Occipital lobe (tissue), 2 donors: ENCODE data around the gene IGF2R. TPM values are rescaled to one million over a fixed set of nuclear protein-coding genes. Genes with fewer than 3 reads are reported as not detected.
"Not testable (repeated sequence)": the region's sequence is repeated elsewhere in the genome, so short reads cannot be mapped to it uniquely, and the experiment has no call there.

Experiments
- DNase-seq: peaks from one replicate; lab custom pipeline; 2025; lab: John Stamatoyannopoulos, UW
- total RNA-seq: library from RNA; depleted of rRNA; stranded (reverse); fragments of >200 nt; gene quantifications from one replicate; pipeline ENCODE4 v1.2.3, GENCODE V29; 2014

Gene IGF2R
- total RNA-seq, 1 donor from 2014 or later = 36.7 TPM

DNA sequence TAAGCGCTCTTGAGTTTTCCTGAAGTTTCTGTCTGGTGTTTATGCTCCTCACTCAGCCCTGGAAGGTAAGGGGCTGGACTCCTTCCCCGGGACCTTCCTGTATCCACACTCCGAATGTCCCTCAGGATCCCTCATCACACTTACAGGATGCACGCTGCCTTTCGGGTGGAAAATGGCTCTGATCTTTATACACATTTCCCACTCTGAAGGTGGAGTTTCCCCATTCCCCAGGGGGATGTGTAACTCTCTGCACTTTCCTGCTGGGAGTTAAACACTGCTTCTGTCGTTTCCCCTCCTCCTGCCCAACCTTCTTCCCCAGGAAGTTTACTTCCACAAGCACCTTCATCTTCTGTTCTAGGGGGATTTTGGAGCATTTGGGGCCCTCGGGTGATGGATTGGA is 17.1 kb upstream of the IGF2R start:
- no peak for DNase-seq

DNA sequence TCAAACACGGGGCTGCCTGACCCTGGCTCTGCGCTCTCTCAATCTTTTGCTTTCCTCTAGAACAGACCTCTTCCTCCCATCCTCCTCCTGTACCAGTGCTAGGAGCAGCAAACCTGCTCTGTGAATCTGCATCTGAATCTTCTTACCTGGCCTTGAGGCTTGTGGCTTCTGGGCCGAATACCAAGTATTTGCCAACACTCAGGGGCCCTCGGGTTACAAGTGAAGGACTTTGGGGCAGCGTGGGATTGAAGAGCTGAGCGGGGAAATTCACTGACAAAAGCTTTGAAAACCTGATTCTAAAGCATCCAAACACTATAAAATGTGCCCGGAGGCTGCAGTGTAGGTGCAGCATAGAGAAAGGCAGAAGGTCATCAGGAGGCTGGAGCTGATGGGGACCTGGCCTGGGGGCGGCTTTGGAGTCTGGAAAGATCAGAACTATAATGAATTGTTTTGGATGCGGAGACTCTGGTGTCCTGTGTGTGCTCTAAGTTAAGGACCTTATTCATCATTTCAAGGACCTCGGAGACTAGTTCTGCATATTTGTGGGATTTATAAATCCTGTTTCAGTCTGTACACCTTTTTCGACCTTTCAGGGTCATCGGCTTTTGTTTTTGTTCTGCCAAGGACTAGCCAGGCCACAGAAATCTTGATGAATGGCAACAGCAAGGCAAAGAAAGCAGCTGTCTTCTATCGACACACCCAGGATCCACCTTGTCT is 16.4 kb upstream of the IGF2R start:
- DNase-seq = no peak

DNA sequence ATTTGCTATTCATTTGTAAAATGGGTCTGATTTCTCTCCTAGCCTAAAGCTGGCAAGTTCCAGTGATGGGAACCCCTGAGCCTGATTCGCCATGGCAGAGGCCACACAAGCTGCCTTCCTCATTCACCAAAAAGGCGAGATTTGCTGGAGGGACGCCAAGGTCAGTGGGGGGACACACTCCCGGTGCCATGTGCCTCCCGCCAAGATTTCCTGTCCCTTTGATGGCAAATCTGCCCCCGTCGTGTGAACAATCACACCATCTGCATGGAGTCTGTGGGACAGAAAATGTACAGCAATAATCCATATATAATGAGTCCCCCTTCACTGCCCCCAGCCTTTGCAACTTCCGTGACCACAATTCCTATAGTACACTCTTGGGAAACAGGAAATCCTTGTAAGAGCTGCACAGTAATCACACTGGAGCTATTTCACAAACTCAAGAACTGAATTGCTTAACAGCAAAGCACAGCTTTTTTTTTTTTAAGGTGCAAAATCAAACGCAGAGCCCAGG is 15.7 kb upstream of the IGF2R start:
- no peak for DNase-seq

DNA sequence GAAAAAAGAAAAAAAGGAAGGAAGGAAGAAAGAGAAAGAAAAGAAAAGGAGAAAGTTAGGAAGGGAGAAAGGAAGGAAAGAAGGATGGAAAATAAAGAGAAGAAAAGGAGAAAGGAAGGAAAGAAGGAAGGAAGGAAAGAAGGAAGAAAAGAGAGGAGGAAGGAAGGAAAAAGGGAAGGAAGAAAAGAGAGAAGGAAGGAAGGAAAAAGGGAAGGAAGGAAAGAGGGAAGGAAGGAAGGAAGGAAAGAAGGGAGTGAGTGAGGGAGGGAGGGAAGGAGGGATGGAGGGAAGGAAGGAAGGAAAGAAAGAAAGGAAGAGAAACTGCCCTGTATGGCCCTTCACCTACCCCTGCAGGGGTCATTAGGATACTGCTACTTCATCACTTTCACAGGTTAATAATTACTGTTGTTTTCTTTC is 12.9 kb upstream of the IGF2R start:
- no peak for DNase-seq

DNA sequence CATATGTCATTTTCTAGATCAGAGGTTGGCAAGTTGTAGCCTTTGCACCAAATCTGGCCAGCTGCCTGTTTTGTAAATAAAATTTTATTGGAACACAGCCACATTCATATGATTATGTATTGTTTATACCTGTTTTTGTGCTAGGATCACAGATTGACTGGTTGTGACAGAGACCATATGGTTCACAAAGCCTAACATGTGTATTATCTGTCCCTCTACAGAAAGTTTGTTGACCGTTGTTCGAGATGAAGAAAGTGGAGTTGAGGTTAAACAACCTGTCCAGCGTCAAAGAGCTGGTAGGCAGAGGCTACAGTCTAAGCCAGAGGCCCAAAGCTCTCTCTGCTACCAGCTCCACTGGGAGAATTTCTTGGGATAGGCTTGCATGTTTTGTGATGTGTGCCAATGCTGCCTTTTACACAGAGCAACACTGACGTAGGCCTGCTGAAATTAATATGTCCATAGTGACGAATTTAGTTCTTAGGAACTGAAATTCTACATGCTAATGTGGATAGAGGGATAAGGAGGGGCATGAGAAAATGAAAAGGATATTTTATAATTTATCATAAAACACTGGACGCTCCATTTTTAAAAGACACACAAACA is 11.7 kb upstream of the IGF2R start:
- DNase-seq = no peak

DNA sequence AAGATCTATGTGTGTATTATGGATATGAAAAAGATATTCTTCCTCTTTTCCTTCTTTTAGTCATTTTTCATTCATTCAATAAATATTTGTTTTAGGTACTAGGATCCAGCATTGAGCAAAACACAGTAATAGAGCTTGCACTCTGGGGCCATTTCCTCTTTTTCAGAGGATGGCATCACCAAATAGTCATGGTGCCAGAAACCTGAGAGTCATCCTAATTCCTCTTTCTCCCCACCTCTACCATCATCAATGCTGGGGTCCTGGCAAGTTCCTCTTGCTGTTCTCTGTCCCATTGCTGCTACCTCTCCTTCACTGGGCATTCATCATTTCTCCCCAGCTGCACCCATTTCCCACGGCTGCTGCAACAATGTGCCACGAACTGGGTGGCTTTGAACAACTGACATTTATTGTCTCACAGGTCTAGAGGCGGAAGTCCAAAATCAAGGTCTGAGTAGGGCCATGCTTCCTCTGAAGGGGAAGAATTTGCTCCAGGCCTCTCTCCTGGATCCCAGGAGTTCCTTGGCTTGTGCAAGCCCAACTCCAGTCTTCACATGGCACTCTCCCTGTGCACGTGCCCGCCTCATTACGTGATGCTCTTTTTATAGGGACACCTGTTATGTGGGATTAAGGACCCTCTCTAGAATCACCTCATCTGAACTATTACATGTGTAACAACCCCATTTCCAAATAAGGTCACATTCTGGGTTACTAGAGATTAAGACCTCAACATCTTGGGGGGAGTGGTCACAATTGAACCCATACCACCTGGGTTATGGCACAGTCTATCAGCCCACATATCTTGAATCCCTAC is 9.5 kb upstream of the IGF2R start:
- DNase-seq = no peak

DNA sequence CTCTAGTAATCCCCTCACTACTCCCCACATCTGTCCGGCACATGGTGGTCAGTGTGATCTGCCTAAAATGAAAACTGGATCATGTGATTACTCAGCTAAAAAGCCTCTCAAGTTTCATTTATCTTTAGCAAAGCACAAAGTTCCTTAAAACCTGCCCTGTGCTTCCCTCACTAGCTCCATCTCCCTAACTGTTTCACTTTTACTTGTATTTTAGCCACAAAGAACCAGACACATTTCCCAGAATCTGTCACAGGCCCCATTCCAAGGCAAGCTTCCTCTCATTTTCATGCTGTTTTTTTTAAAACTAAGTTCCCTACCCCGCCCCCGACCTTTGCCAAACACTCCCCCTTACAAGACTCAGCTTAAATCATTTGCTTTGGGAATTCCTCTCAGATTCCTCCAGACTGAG is 8.9 kb upstream of the IGF2R start:
- DNase-seq = no peak

DNA sequence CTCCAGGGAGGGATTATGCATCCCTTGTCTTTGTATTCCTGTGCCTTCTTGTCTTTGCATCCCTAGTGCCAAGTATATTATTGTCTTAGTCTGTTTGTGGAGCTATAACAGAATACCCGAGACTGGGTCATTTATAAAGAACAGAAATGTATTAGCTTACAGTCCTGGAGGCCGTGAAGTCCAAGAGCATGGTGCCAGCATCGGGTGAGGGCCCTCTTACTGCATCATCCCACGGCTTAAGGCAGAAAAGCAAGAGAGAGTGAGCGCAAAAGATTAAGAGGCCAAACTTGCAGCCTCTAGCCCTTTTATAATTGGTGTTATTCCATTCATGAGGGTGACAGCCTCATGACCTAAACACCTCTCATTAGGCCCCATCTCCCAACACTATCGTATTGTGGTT is 8.4 kb upstream of the IGF2R start:
- no peak for DNase-seq

DNA sequence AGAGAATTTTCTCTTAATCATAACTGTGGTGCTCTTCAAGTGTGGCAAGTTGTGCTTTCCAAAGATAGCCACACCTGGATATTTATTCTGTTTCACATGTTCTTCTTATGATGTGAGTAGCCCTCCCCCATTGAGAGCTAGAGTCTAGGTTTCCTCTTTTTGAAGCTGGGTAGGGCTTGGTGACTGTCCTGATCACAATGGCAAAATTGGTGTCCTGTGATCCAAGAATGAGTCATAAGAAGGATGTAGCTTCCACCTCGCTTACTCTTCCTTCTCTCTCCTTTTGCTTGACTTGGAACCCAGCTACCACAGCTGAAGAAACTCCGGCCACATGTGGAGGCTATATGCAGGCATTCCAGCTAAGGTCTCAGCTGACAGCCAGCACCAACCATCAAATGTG is 7.4 kb upstream of the IGF2R start:
- no peak for DNase-seq

DNA sequence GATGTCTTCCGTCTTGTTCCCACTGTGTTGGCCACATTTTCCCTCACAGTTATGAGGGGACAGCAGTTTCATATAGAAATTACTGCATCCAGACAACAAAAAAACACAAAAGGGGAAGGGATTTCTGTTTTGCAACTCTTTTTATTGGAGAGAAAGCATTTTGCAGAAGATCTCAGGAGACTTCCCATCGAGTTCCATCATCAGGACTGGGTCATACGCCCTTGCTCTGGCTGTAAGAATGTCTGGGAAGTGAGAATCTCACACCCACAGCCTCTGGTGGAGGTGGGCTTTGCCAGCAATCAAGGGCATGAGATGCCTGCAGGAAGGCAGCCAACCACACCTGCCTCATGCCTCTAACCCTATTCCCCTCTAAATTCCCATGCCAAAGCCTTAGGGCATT is 5.8 kb upstream of the IGF2R start:
- DNase-seq = no peak

DNA sequence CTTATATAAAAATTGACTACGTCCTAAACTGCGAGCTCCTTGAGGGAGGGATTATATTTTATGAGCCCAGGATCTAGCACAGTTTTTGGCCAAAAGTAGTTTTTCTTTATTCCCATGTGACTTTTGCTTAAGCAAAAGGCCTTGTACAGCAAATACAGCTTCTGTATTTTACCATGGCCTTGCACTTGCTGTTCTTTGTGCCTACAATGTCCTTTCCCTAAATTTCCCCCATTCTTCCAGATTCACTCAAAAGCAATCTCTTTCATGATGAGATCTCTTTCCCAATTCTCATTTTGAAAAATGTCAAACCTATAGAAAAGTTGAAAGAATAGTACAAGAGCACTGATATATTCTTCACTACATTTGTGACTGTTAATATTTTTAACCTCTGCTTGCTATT is 4.8 kb upstream of the IGF2R start:
- no peak for DNase-seq

DNA sequence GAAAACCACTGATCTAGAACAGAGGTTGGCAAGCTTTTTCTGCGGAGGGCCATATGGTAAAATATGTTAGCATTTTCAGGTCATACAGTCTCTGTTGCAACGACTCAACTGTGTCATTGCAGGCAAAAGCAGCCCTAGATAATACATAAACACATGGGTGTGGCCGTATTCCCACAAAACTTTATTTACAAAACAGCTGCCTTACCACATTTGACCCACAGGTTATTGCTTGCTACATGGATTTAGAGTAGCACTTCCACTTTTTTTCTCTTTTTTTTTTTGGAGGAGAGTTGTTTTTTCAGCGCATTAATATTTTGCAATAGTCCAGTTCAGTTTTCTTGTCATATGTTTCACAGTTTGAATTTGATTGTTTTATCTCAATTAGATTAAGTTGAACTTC is 2.5 kb upstream of the IGF2R start:
- no peak for DNase-seq

DNA sequence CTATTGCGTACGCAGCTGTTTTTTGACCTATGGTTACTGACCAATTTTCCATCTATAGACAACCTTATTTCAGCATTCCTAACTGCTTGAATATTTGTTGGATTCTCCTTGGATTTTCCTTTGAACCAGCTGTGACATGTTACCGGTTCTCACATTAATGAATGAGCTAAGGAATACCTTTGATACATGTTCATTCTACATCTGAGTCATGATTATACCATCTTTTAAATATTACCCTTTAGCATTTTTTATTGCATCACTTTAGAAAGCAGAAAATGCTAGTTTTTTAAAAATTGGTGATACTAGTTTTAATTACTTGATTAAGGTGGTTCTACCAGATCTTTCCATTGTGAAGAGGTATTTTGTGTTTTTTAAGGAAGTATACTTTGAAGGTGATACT is 1.9 kb upstream of the IGF2R start:
- DNase-seq = no peak

DNA sequence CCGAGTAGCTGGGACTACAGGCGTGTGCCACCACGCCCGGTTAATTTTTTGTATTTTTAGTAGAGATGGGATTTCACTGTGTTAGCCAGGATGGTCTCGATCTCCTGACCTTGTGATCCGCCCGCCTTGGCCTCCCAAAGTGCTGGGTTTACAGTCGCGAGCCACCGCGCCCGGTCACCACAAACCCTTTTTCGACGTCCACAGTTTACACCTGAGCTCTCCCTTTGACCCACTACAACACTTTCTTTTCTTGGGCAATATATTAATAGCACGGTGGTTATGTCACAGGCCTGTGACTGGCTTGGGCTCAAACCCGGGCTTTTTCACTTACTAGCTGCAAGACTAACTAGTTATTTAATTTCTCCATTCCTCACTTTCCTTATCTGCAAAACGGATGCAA is 1.3 kb upstream of the IGF2R start:
- not testable (repeated sequence) for DNase-seq

DNA sequence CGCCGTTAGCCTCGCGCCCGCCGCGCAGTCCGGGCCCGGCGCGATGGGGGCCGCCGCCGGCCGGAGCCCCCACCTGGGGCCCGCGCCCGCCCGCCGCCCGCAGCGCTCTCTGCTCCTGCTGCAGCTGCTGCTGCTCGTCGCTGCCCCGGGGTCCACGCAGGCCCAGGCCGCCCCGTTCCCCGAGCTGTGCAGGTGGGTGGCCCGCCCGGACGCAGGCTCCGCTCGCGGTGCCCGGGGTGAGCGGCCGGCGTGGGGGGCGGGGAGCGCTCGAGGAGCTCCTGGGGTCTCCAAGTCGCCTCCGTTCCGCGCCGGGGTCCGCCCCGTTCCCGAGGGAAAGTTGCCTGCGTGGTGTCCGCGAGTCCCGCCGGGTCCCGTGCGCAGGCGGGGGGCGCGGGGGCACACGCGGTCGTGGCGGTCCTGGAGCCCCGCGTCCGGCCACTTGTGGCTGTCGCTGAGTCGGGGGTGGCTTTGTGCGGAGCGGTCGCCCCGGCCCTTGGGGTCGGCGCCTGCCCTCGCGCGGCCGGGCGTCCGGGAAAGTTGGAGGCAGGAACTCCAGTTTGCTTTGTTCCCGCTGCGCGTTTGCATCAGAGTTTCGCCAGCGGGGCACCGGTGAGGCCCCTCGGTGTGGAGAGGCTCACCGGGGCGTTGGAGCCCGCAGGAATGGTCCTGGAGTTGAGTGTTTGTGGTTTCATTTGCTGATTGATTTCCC is 476 bp downstream of the IGF2R start:
- DNase-seq = no peak

DNA sequence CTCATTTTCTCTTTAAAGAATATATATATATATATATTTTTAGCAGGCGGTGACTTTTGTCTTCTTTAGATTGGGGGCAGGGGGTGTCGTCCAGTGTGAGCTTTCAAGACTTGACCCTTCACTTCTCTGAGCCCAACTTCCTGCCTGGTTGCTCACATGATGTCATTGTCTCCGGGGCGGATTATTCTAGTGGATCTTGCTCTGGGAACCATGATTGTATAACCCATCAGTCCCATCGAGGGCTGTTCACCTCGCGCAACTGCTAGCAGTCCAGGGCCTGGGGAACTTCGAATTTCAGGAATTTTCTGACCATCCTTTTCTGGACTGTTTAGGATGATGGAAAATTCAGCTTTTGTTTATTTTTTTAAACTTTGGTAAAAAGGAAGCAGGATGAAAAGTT is 1.0 kb downstream of the IGF2R start:
- no peak for DNase-seq

DNA sequence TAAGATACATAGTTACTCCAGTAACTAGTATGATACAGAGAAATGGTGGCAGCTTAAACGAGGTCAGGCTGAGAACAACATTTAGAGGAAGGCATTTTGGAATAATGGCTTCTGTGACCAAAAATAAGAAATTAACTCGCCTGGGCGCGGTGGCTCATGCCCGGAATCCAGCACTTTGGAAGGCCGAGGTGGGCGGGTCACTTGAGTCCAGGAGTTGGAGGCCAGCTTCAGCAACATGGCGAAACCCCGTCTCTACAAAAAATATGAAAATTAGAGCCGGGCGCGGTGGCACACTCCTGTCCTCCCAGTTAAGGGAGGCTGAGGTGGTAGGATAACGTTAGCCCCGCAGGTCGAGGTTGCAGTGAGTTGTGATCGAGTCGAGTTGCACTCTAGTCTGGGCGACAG is 1.8 kb downstream of the IGF2R start:
- DNase-seq = no peak

DNA sequence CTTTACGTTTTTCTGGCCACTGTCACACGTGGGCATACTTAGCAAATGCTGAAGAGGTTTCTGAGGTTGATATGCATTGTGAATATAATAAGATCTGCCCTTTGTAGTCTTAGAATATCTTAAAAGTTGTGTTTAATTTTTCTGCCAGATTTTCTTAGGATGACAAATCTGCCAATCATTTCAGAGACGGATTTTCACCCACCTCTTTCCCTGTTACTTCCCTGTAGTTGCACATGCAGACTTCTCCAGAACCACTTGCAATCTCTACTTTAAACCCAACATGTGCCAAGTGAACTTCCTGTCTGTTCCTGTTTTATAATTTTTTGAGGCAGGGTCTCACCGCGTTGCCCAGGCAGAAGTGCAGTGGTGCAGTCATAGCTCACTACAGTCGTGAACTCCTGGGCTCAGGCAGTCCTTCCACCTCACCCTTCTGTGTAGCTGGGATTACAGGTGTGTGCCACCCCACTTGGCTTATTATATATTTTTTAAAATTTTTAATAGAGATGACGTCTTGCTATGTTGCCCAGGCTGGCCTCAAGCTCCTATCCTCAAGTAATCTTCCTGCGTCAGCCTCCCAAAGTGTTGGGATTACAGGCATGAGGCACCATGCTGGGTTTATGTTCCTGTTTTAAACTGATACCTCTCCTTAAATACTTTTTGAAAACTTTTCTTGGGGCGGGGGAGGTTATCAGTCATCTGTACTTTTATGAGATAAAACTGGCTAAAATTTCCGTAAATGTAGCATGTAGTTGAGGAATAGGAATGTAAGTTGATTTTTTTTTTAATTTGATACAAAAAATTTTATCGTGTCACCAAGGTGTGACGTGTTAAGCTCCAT is 2.7 kb downstream of the IGF2R start:
- no peak for DNase-seq

DNA sequence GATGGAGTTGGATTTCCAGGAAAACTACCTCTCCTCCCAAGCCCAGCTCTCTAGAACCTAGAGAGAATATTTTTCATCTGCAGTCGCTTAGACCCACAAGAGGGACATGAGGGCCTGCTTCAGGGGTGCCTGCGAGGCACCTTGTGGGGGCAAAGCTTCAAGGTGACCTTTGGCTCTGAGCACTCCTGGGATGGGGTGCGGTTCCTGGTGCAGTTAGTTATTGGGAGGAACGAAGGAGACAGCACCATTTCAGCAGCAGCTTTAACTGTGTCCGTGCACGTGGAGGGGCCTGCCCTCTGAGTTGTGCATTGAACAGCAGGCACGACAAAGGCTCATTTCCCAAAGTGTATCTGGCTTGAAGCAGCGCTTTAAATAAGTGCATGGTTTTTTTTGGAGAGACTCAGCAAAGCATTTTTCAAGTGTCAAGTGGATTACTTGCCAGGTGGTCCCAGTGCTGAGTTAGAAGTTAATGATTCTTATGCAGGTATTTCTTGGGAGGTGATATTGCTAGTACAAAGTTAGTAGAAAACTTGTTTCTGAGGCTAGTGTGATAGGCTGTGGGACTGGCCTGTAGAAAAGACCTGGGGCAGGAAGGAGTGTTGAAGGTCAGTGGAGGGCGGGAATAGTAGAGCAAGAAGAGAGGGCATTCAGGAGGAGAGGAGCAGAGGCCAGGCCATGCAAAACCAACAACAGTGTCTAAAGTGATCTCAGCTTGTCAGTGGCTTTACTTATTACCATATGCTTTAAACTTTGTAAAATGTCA is 3.8 kb downstream of the IGF2R start:
- DNase-seq = no peak

DNA sequence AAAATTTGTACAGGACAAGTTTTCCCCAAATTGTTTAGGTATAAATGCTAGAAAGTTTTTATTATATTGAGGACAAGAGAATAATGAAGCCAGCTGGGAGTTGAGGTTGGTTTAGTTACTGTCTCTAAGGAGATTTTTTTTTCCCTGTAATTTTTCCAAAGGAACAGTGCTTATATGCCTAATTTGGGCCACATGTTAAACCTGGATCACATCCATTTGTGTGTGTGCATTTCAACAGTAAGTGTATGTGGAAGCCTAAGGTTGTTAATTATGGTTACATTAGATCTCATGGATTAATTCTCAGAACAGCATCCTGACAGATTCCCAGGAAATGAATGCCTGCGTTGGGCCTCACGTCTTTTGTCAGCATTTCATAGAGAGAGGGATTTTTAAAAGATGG is 4.5 kb downstream of the IGF2R start:
- DNase-seq = no peak
